H9 (cell line): ENCODE data around the gene RDH13. TPM values are rescaled to one million over a fixed set of nuclear protein-coding genes. Genes with fewer than 3 reads are reported as not detected.

ENCODE experiments used
- DNase-seq: peaks from one replicate; pipeline ENCODE4 v3.0.0-alpha.2; 2017
- H2AFZ ChIP-seq: one replicate; pipeline ENCODE4 v1.6.1; 2013; ENCODE audit warnings: mild to moderate bottlenecking, low read length, control low read depth, moderate library complexity
- H2AK5ac ChIP-seq: 2 replicates; pipeline ENCODE4 v1.6.1; 2013; ENCODE audit warnings: low read length, control low read depth, mixed read lengths; ENCODE audit not compliant: insufficient read length
- H2BK120ac ChIP-seq: one replicate; pipeline ENCODE4 v1.6.1; 2013; ENCODE audit warnings: low read depth, mild to moderate bottlenecking, low read length, control low read depth, inconsistent platforms; ENCODE audit not compliant: poor library complexity, severe bottlenecking
- H2BK12ac ChIP-seq: 2 replicates; pipeline ENCODE4 v1.6.1; 2013; ENCODE audit warnings: low read length, control low read depth, mixed read lengths, low read depth; ENCODE audit not compliant: insufficient read length
- H2BK15ac ChIP-seq: 2 replicates; pipeline ENCODE4 v1.6.1; 2013; ENCODE audit warnings: low read depth, low read length, control low read depth
- H2BK20ac ChIP-seq: one replicate; pipeline ENCODE4 v1.6.1; 2013; ENCODE audit warnings: low read depth, mild to moderate bottlenecking, low read length, control low read depth, inconsistent platforms; ENCODE audit not compliant: poor library complexity, severe bottlenecking
- H2BK5ac ChIP-seq: 2 replicates; pipeline ENCODE4 v1.6.1; 2013; ENCODE audit warnings: low read length, control low read depth, mixed read lengths; ENCODE audit not compliant: insufficient read length
- H3K14ac ChIP-seq: 2 replicates; pipeline ENCODE4 v1.6.1; 2013; ENCODE audit warnings: low read length, control low read depth; ENCODE audit not compliant: insufficient read depth
- H3K18ac ChIP-seq: 2 replicates; pipeline ENCODE4 v1.6.1; 2013; ENCODE audit warnings: low read depth, mild to moderate bottlenecking, mixed read lengths, low read length, control low read depth; ENCODE audit not compliant: insufficient read length
- H3K23ac ChIP-seq: 2 replicates; pipeline ENCODE4 v1.6.1; 2013; ENCODE audit warnings: low read length, control low read depth, mixed read lengths, low read depth; ENCODE audit not compliant: insufficient read length
- H3K23me2 ChIP-seq: 2 replicates; pipeline ENCODE4 v1.6.1; 2013; ENCODE audit warnings: low read depth, mild to moderate bottlenecking, mixed read lengths, low read length, control low read depth; ENCODE audit not compliant: insufficient read length, poor library complexity, severe bottlenecking
- H3K27ac ChIP-seq: 2 replicates; pipeline ENCODE4 v1.5.1; 2013; ENCODE audit warnings: low read length, control low read depth, mixed read lengths, low read depth; ENCODE audit not compliant: insufficient read length
- H3K27me3 ChIP-seq: 2 replicates; pipeline ENCODE4 v1.6.1; 2013; ENCODE audit warnings: low read length, control low read depth, inconsistent platforms; ENCODE audit not compliant: insufficient read depth
- H3K4ac ChIP-seq: 2 replicates; pipeline ENCODE4 v1.6.1; 2013; ENCODE audit warnings: low read depth, mild to moderate bottlenecking, control low read depth, inconsistent platforms, low read length, moderate library complexity
- H3K4me1 ChIP-seq: 2 replicates; pipeline ENCODE4 v1.6.1; 2013; ENCODE audit warnings: low read length, control low read depth, inconsistent platforms; ENCODE audit not compliant: insufficient read depth
- H3K4me2 ChIP-seq: 2 replicates; pipeline ENCODE4 v1.6.1; 2013; ENCODE audit warnings: low read length, control low read depth, mixed read lengths; ENCODE audit not compliant: insufficient read length, insufficient read depth
- H3K56ac ChIP-seq: 2 replicates; pipeline ENCODE4 v1.6.1; 2013; ENCODE audit warnings: low read depth, mild to moderate bottlenecking, mixed read lengths, low read length, control low read depth; ENCODE audit not compliant: insufficient read length
- H3K79me1 ChIP-seq: 2 replicates; pipeline ENCODE4 v1.6.1; 2013; ENCODE audit warnings: low read depth, mild to moderate bottlenecking, moderate library complexity, low read length, control low read depth, inconsistent platforms; ENCODE audit not compliant: insufficient read depth, poor library complexity, severe bottlenecking
- H3K79me2 ChIP-seq: 2 replicates; pipeline ENCODE4 v1.6.1; 2013; ENCODE audit warnings: low read length, control low read depth, inconsistent platforms; ENCODE audit not compliant: insufficient read depth
- H3K9ac ChIP-seq: 2 replicates; pipeline ENCODE4 v1.6.1; 2013; ENCODE audit warnings: low read length, control low read depth, mixed read lengths; ENCODE audit not compliant: insufficient read length; ENCODE audit errors: extremely low read depth
- H3K9me3 ChIP-seq: one replicate; pipeline ENCODE4 v1.6.1; 2013; ENCODE audit warnings: low read depth, low read length, inconsistent platforms; ENCODE audit not compliant: control insufficient read depth
- H3T11ph ChIP-seq: one replicate; pipeline ENCODE4 v1.6.1; 2013; ENCODE audit warnings: mild to moderate bottlenecking, low read length, control low read depth, inconsistent platforms
- H4K20me1 ChIP-seq: one replicate; pipeline ENCODE4 v1.6.1; 2013; ENCODE audit not compliant: control insufficient read depth, insufficient read length, insufficient read depth
- H4K5ac ChIP-seq: 2 replicates; pipeline ENCODE4 v1.6.1; 2013; ENCODE audit warnings: low read depth, mild to moderate bottlenecking, mixed read lengths, low read length, control low read depth; ENCODE audit not compliant: insufficient read length
- H4K8ac ChIP-seq: replicated peaks from 2 replicates; pipeline ENCODE4 v1.6.1; 2013; ENCODE audit warnings: low read length, control low read depth, mixed read lengths, low read depth; ENCODE audit not compliant: insufficient read length
- H4K91ac ChIP-seq: 2 replicates; pipeline ENCODE4 v1.6.1; 2013; ENCODE audit warnings: low read depth, mild to moderate bottlenecking, moderate library complexity, mixed read lengths, low read length, control low read depth; ENCODE audit not compliant: insufficient read length
- H3K27ac Mint-ChIP-seq, 3 experiments: 2 replicates in 2 of 3; 3 replicates in 1 of 3; pipeline ENCODE4 v1.8.0; 2020 to 2021; ENCODE audit warnings: mixed read lengths in 3 of 3, mild to moderate bottlenecking in 1 of 3, moderate library complexity in 1 of 3
- H3K27me3 Mint-ChIP-seq: 2 replicates; pipeline ENCODE4 v1.8.0; 2021; ENCODE audit warnings: low read depth, mild to moderate bottlenecking, moderate library complexity, mixed read lengths
- H3K36me3 Mint-ChIP-seq, 3 experiments: 2 replicates in 2 of 3; 3 replicates in 1 of 3; pipeline ENCODE4 v1.8.0; 2020 to 2021; ENCODE audit warnings: low read depth in 3 of 3, mixed read lengths in 3 of 3; ENCODE audit not compliant: insufficient read depth in 1 of 3
- H3K4me1 Mint-ChIP-seq, 2 experiments: 2 replicates each; pipeline ENCODE4 v1.8.0; 2020; ENCODE audit warnings: mixed read lengths in 2 of 2
- H3K4me3 Mint-ChIP-seq, 2 experiments: 2 replicates in 1 of 2; 3 replicates in 1 of 2; pipeline ENCODE4 v1.8.0; 2020 to 2021; ENCODE audit warnings: mild to moderate bottlenecking in 2 of 2, mixed read lengths in 2 of 2, moderate library complexity in 1 of 2
- H3K9me3 Mint-ChIP-seq, 2 experiments: 2 replicates in 1 of 2; 3 replicates in 1 of 2; pipeline ENCODE4 v1.8.0; 2020; ENCODE audit warnings: mild to moderate bottlenecking in 2 of 2, mixed read lengths in 2 of 2, moderate library complexity in 1 of 2
- CTCF ChIP-seq: fragments of 200-600 bp; sonication (generic); conservative IDR thresholded peaks from 3 replicates; pipeline ENCODE4 v1.8.0; 2021; ENCODE audit warnings: antibody characterized with exemption, mild to moderate bottlenecking
- WGBS: extraction: QIAGEN DNeasy Blood & Tissue Kit; methylation state at CpG from one replicate; pipeline ENCODE4 v1.1.7; 2013; ENCODE audit warnings: missing lambda C conversion rate, low lambda C conversion rate, mixed read lengths; ENCODE audit not compliant: insufficient read length; ENCODE audit errors: extremely low coverage; 5-methylcytosine and 5-hydroxymethylcytosine counted together
- total RNA-seq: library from RNA; stranded (reverse); gene quantifications from 2 replicates; pipeline ENCODE4 v1.2.1, GENCODE V29; 2021

RDH13 gene
- total RNA-seq, 1 experiment from 2014 or later: 21.5 TPM

GRCh38 chr19:55036058-55036457, 26.9 kb downstream of the RDH13 start:
- Histone ChIP-seq H2BK20ac (no peak overlapping the region), H3K79me2 (peaks cover 16% of the 10 kb centered on the region; the same call in 1 of the 2 replicates)
- H3K36me3 Mint-ChIP-seq: peaks cover 0 to 14% (median 2%) of the 10 kb centered on the region in 3 experiments; a peak in 5 of 7 replicates

More at GRCh38 chr19:55036058-55036457, 26.9 kb downstream of the RDH13 start:
- Mint-ChIP-seq H3K9me3 (peaks cover 0 to 29% of the 10 kb centered on the region in 2 experiments; a peak in 2 of 5 replicates), H3K4me3 (no peak overlapping the region), H3K4me1 (no peaks in the 10 kb centered on the region), H3K27me3 (peaks cover 2% of the 10 kb centered on the region; the same call in 1 of the 2 replicates), H3K27ac (no peak overlapping the region)
- Histone ChIP-seq H3K4me1 (no peaks in the 10 kb centered on the region), H3K79me1 (peaks cover 6% of the 10 kb centered on the region), H2BK12ac (no peak overlapping the region), H2BK120ac (no peak overlapping the region), H4K8ac (no peak overlapping the region), H2BK5ac (no peak overlapping the region), H3K23me2 (peaks cover 3% of the 10 kb centered on the region), H2AK5ac (no peak overlapping the region), H3K27me3 (no peaks in the 10 kb centered on the region), H3T11ph (no peak overlapping the region), H2BK15ac (no peak overlapping the region), H3K9me3 (no peaks in the 10 kb centered on the region), H3K27ac (no peak overlapping the region), H3K23ac (no peak overlapping the region), H3K56ac (no peak overlapping the region), H3K14ac (no peak overlapping the region), H3K4me2 (no peak overlapping the region), H3K18ac (no peak overlapping the region), H4K5ac (no peak overlapping the region), H4K91ac (no peak overlapping the region), H2AFZ (no peak overlapping the region), H3K4ac (no peak overlapping the region), H4K20me1 (no peaks in the 10 kb centered on the region), H3K9ac (no peak overlapping the region)
- TF ChIP-seq CTCF: no peak
- DNase-seq: no peak
- no CpG with 5 or more reads among the region's 2 CpGs for WGBS
